ENCODE measurements around the gene HIVEP3.

HIVEP3 gene

GRCh38 chr1:41835485-41835884, 83.2 kb downstream of the HIVEP3 start:
- Histone ChIP-seq H3K27ac (replicated peaks) (no peak overlapping the region), H3K27me3 (ENCODE audit: insufficient read depth, poor library complexity, severe bottlenecking) (peaks cover 4% of the 10 kb centered on the region), H3K4me3 (replicated peaks; ENCODE audit: insufficient read depth, low read length) (no peak overlapping the region)
- TF ChIP-seq SPI1 (IDR thresholded peaks at IDR 0.05; ENCODE audit: borderline replicate concordance, low read depth) (no peak), CTCF (IDR thresholded peaks at IDR 0.05; ENCODE audit: insufficient read depth, low read length) (no peak), GABPA (IDR thresholded peaks at IDR 0.05; ENCODE audit: low read depth) (no peak), POLR2AphosphoS5 (IDR thresholded peaks at IDR 0.05; ENCODE audit: low read depth) (no peak)
- TF ChIP-seq, protein P1, sequence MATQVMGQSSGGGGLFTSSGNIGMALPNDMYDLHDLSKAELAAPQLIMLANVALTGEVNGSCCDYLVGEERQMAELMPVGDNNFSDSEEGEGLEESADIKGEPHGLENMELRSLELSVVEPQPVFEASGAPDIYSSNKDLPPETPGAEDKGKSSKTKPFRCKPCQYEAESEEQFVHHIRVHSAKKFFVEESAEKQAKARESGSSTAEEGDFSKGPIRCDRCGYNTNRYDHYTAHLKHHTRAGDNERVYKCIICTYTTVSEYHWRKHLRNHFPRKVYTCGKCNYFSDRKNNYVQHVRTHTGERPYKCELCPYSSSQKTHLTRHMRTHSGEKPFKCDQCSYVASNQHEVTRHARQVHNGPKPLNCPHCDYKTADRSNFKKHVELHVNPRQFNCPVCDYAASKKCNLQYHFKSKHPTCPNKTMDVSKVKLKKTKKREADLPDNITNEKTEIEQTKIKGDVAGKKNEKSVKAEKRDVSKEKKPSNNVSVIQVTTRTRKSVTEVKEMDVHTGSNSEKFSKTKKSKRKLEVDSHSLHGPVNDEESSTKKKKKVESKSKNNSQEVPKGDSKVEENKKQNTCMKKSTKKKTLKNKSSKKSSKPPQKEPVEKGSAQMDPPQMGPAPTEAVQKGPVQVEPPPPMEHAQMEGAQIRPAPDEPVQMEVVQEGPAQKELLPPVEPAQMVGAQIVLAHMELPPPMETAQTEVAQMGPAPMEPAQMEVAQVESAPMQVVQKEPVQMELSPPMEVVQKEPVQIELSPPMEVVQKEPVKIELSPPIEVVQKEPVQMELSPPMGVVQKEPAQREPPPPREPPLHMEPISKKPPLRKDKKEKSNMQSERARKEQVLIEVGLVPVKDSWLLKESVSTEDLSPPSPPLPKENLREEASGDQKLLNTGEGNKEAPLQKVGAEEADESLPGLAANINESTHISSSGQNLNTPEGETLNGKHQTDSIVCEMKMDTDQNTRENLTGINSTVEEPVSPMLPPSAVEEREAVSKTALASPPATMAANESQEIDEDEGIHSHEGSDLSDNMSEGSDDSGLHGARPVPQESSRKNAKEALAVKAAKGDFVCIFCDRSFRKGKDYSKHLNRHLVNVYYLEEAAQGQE (IDR thresholded peaks at IDR 0.05; ENCODE audit: insufficient replicate concordance, low read depth): no peak
- DNase-seq (ENCODE audit: low read depth in 1 of 2, low spot score in 1 of 2): no peak

DNA sequence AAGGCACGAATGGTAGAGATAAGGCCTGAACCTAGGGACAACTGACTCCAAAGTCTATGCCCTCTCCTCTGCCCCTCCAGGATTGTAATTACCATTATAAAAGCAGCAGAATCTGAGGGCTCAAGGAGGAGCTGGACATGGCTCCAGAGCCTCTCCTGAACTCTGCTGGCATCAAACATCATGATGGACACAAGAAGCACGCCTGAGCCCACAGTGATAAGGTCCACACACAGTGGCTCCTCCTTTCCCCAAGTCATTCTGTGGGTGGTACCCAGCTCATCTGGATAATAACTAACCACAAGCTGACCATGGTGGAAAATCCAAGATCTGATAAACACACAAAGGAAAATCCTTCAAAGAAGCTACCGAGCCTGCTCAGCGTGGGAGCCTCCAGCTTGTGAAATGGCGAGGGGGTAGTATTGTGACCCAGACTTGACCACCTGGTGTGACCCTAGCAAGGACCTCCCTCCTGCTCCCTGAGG, 85.2 kb downstream of the HIVEP3 start:
- H3K4me3 ChIP-seq (replicated peaks; ENCODE audit: insufficient read depth, low read length): no peak overlapping the region
- no peak for DNase-seq (ENCODE audit: low read depth in 1 of 2, low spot score in 1 of 2)
- no peak overlapping the region for H3K27ac ChIP-seq (replicated peaks)
- no peak for TF ChIP-seq CTCF (IDR thresholded peaks at IDR 0.05; ENCODE audit: insufficient read depth, low read length)
- TF ChIP-seq SPI1 (IDR thresholded peaks at IDR 0.05; ENCODE audit: borderline replicate concordance, low read depth): no peak
- no peak for TF ChIP-seq POLR2AphosphoS5 (IDR thresholded peaks at IDR 0.05; ENCODE audit: low read depth)
- TF ChIP-seq GABPA (IDR thresholded peaks at IDR 0.05; ENCODE audit: low read depth): no peak
- TF ChIP-seq, protein P1 (IDR thresholded peaks at IDR 0.05; ENCODE audit: insufficient replicate concordance, low read depth): no peak
- H3K27me3 ChIP-seq (ENCODE audit: insufficient read depth, poor library complexity, severe bottlenecking): peaks cover 4% of the 10 kb centered on the region

GRCh38 chr1:41830726-41831125, 88.0 kb downstream of the HIVEP3 start:
- no peak overlapping the region for H3K27ac ChIP-seq (replicated peaks)
- DNase-seq (ENCODE audit: low read depth in 1 of 2, low spot score in 1 of 2): no peak
- H3K27me3 ChIP-seq (ENCODE audit: insufficient read depth, poor library complexity, severe bottlenecking): peaks cover 2% of the 10 kb centered on the region
- TF ChIP-seq CTCF (IDR thresholded peaks at IDR 0.05; ENCODE audit: insufficient read depth, low read length) (no peak), GABPA (IDR thresholded peaks at IDR 0.05; ENCODE audit: low read depth) (no peak), POLR2AphosphoS5 (IDR thresholded peaks at IDR 0.05; ENCODE audit: low read depth) (no peak), SPI1 (IDR thresholded peaks at IDR 0.05; ENCODE audit: borderline replicate concordance, low read depth) (no peak)
- TF ChIP-seq, protein P1 (IDR thresholded peaks at IDR 0.05; ENCODE audit: insufficient replicate concordance, low read depth): no peak
- no peak overlapping the region for H3K4me3 ChIP-seq (replicated peaks; ENCODE audit: insufficient read depth, low read length)
